ENCODE measurements around the gene TOLLIP.
"Not testable (repeated sequence)": the region's sequence is repeated elsewhere in the genome, so short reads cannot be mapped to it uniquely, and the experiment has no call there.

The TOLLIP gene

GRCh38 chr11:1261241-1262071 lies 48.0 kb downstream of the TOLLIP start:
- no peak for DNase-seq

GRCh38 chr11:1260620-1261019 lies 48.8 kb downstream of the TOLLIP start:
- DNase-seq: no peak

- no peak for DNase-seq
Observed at GRCh38 chr11:1260023-1260501, 49.4 kb downstream of the TOLLIP start.

GRCh38 chr11:1259561-1259960 lies 49.9 kb downstream of the TOLLIP start:
- DNase-seq: no peak

GRCh38 chr11:1259076-1259461 lies 50.4 kb downstream of the TOLLIP start:
- DNase-seq: no peak

- no peak for DNase-seq
Observed at GRCh38 chr11:1258401-1259075, 50.9 kb downstream of the TOLLIP start.

- DNase-seq: no peak
Observed at GRCh38 chr11:1257916-1258315, 51.5 kb downstream of the TOLLIP start.

GRCh38 chr11:1257366-1257765 lies 52.1 kb downstream of the TOLLIP start:
- no peak for DNase-seq

GRCh38 chr11:1256257-1257045 lies 53.0 kb downstream of the TOLLIP start:
- DNase-seq: no peak

GRCh38 chr11:1255151-1255550 lies 54.3 kb downstream of the TOLLIP start:
- DNase-seq: no peak

GRCh38 chr11:1254733-1255132 lies 54.7 kb downstream of the TOLLIP start:
- no peak for DNase-seq

- DNase-seq: no peak
Observed at GRCh38 chr11:1254086-1254648, 55.3 kb downstream of the TOLLIP start.

GRCh38 chr11:1253103-1253485 lies 56.3 kb downstream of the TOLLIP start:
- no peak for DNase-seq

- DNase-seq: no peak
Observed at GRCh38 chr11:1252371-1253102, 56.9 kb downstream of the TOLLIP start.

- no peak for DNase-seq
Observed at GRCh38 chr11:1251236-1251770, 58.1 kb downstream of the TOLLIP start.

GRCh38 chr11:1250411-1250810 lies 59.0 kb downstream of the TOLLIP start:
- not testable (repeated sequence) for DNase-seq

GRCh38 chr11:1248951-1249350 lies 60.5 kb downstream of the TOLLIP start:
- DNase-seq: not testable (repeated sequence)

GRCh38 chr11:1247026-1247425 lies 62.4 kb downstream of the TOLLIP start:
- not testable (repeated sequence) for DNase-seq

GRCh38 chr11:1246301-1246700 lies 63.1 kb downstream of the TOLLIP start:
- not testable (repeated sequence) for DNase-seq

GRCh38 chr11:1245717-1246116 lies 63.7 kb downstream of the TOLLIP start:
- DNase-seq: not testable (repeated sequence)

GRCh38 chr11:1244557-1244956 lies 64.9 kb downstream of the TOLLIP start:
- not testable (repeated sequence) for DNase-seq

GRCh38 chr11:1243521-1243920 lies 65.9 kb downstream of the TOLLIP start:
- DNase-seq: not testable (repeated sequence)

All from NCI-H446 treated with DMSO at 0.1 percent for 48 hours (cell line).